Measurements from ENCODE around the gene TWIST2.

Gene TWIST2

GRCh38 chr2:238887616-238888015 lies 39.7 kb downstream of the TWIST2 start:
- no peaks in the 10 kb centered on the region for H3F3A ChIP-seq (ENCODE audit: insufficient read depth, low read length)
- H2AFZ ChIP-seq (ENCODE audit: low read length), result no peak overlapping the region
- no peak overlapping the region for H3K27ac ChIP-seq (ENCODE audit: low read depth, low read length, poor library complexity, severe bottlenecking)

GRCh38 chr2:238888781-238889180 lies 40.9 kb downstream of the TWIST2 start:
- H2AFZ ChIP-seq (ENCODE audit: low read length), result no peak overlapping the region
- no peaks in the 10 kb centered on the region for H3K9me3 ChIP-seq (ENCODE audit: low read length)
- H3K9ac ChIP-seq (ENCODE audit: low read length), result no peak overlapping the region
- TF ChIP-seq CTCF (IDR thresholded peaks at IDR 0.05; ENCODE audit: low read length), result no peak
- no peak for TF ChIP-seq EZH2 (IDR thresholded peaks at IDR 0.05; ENCODE audit: borderline replicate concordance, low read length)
- no peaks in the 10 kb centered on the region for H3K9me2 ChIP-seq (ENCODE audit: low read depth, low read length)
- H3K79me2 ChIP-seq (ENCODE audit: insufficient read depth, low read length), result no peaks in the 10 kb centered on the region
- H4K20me1 ChIP-seq (ENCODE audit: insufficient read depth, low read length), result no peaks in the 10 kb centered on the region
- H3K27me3 ChIP-seq (ENCODE audit: insufficient read depth, low read length), result no peaks in the 10 kb centered on the region
- H3K27ac ChIP-seq (ENCODE audit: low read depth, low read length, poor library complexity, severe bottlenecking), result no peak overlapping the region
- no peaks in the 10 kb centered on the region for H3F3A ChIP-seq (ENCODE audit: insufficient read depth, low read length)
- no peak overlapping the region for H3K4me3 ChIP-seq (ENCODE audit: low read depth, low read length, poor library complexity, severe bottlenecking)
- no peak overlapping the region for H3K4me2 ChIP-seq (ENCODE audit: low read length)
- no peaks in the 10 kb centered on the region for H3K4me1 ChIP-seq (ENCODE audit: insufficient read depth, low read length, severe bottlenecking)
- no peaks in the 10 kb centered on the region for H3K36me3 ChIP-seq (ENCODE audit: insufficient read depth, low read length)

More at GRCh38 chr2:238887616-238888015, 39.7 kb downstream of the TWIST2 start:
- Histone ChIP-seq H3K27me3 (ENCODE audit: insufficient read depth, low read length) (no peaks in the 10 kb centered on the region), H3K9me2 (ENCODE audit: low read depth, low read length) (no peaks in the 10 kb centered on the region), H3K4me1 (ENCODE audit: insufficient read depth, low read length, severe bottlenecking) (no peaks in the 10 kb centered on the region), H3K4me2 (ENCODE audit: low read length) (no peak overlapping the region), H3K4me3 (ENCODE audit: low read depth, low read length, poor library complexity, severe bottlenecking) (no peak overlapping the region), H3K79me2 (ENCODE audit: insufficient read depth, low read length) (no peaks in the 10 kb centered on the region), H3K9ac (ENCODE audit: low read length) (no peak overlapping the region), H4K20me1 (ENCODE audit: insufficient read depth, low read length) (no peaks in the 10 kb centered on the region), H3K36me3 (ENCODE audit: insufficient read depth, low read length) (no peaks in the 10 kb centered on the region), H3K9me3 (ENCODE audit: low read length) (no peaks in the 10 kb centered on the region)
- TF ChIP-seq CTCF (IDR thresholded peaks at IDR 0.05; ENCODE audit: low read length) (no peak), EZH2 (IDR thresholded peaks at IDR 0.05; ENCODE audit: borderline replicate concordance, low read length) (no peak)

GRCh38 chr2:238890131-238890530 lies 42.2 kb downstream of the TWIST2 start:
- H3K4me1 ChIP-seq (ENCODE audit: insufficient read depth, low read length, severe bottlenecking), result no peaks in the 10 kb centered on the region
- H3K27ac ChIP-seq (ENCODE audit: low read depth, low read length, poor library complexity, severe bottlenecking), result no peak overlapping the region
- no peaks in the 10 kb centered on the region for H3F3A ChIP-seq (ENCODE audit: insufficient read depth, low read length)
- no peaks in the 10 kb centered on the region for H4K20me1 ChIP-seq (ENCODE audit: insufficient read depth, low read length)
- H3K79me2 ChIP-seq (ENCODE audit: insufficient read depth, low read length), result no peaks in the 10 kb centered on the region
- no peaks in the 10 kb centered on the region for H3K27me3 ChIP-seq (ENCODE audit: insufficient read depth, low read length)
- H2AFZ ChIP-seq (ENCODE audit: low read length), result no peak overlapping the region
- H3K9me3 ChIP-seq (ENCODE audit: low read length), result no peaks in the 10 kb centered on the region
- no peaks in the 10 kb centered on the region for H3K9me2 ChIP-seq (ENCODE audit: low read depth, low read length)
- TF ChIP-seq CTCF (IDR thresholded peaks at IDR 0.05; ENCODE audit: low read length), result no peak
- TF ChIP-seq EZH2 (IDR thresholded peaks at IDR 0.05; ENCODE audit: borderline replicate concordance, low read length), result no peak
- no peak overlapping the region for H3K4me2 ChIP-seq (ENCODE audit: low read length)
- H3K4me3 ChIP-seq (ENCODE audit: low read depth, low read length, poor library complexity, severe bottlenecking), result no peak overlapping the region
- H3K9ac ChIP-seq (ENCODE audit: low read length), result no peak overlapping the region
- no peaks in the 10 kb centered on the region for H3K36me3 ChIP-seq (ENCODE audit: insufficient read depth, low read length)

Measured in OCI-LY1 (cell line).